OCI-LY1 (cell line): Measurements from ENCODE around the gene NEUROD4.

Experiments used
- CTCF ChIP-seq: fragments of 200-600 bp; sonication (generic), shearing (Covaris generic); IDR thresholded peaks from 2 replicates; pipeline ENCODE4 v1.5.1; 2017; ENCODE audit warnings: mild to moderate bottlenecking, antibody characterized with exemption, low read length, moderate library complexity, mixed read lengths
- EZH2 ChIP-seq: fragments of 200-600 bp; sonication (generic), shearing (Covaris generic); IDR thresholded peaks from 2 replicates; pipeline ENCODE4 v1.8.0; 2017; ENCODE audit warnings: borderline replicate concordance, mixed run types, mild to moderate bottlenecking, antibody characterized with exemption, low read length, moderate library complexity, mixed read lengths

DNA sequence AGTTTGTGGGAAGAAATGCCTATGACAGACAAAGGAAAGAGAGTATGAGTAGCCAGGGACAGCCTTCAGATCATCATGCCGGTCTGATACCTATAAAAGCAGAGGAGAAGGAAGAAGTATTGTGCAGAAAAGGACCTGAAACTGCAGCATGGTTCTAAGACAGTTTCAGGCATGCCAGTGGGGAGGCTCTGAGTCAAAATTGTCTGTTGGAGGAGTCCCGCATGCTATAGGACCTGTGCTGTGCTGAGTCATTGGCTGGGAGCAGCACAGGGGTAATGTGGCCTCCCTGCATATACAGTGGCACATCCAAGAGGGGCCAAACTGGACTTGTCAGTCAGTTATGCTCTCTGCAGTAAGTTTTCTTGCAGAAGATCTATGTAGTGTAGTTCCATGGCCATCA is 40.7 kb downstream of the NEUROD4 start:
- TF ChIP-seq CTCF (no peak), EZH2 (no peak)
